Neural cell (in vitro differentiated cells): ENCODE data around the gene NFE2L1. TPM values are rescaled to one million over a fixed set of nuclear protein-coding genes. Genes with fewer than 3 reads are reported as not detected.

Experiments
- H2AFZ ChIP-seq: fragments of 200-600, 300-800 bp; sonication (generic), shearing (Covaris generic); 2 replicates; pipeline ENCODE4 v1.6.0; 2014; ENCODE audit warnings: low read depth, mild to moderate bottlenecking, antibody characterized with exemption, low read length, moderate library complexity
- H3F3A ChIP-seq: fragments of 200-600 bp; shearing (Covaris generic); 2 replicates; pipeline ENCODE4 v1.6.1; 2016; ENCODE audit warnings: mild to moderate bottlenecking, moderate library complexity, mixed read lengths, antibody characterized with exemption, low read length; ENCODE audit not compliant: insufficient read depth, poor library complexity, severe bottlenecking
- H3K27ac ChIP-seq: fragments of 200-600, 300-800 bp; sonication (generic), shearing (Covaris generic); 2 replicates; pipeline ENCODE4 v1.5.1; 2014; ENCODE audit warnings: mild to moderate bottlenecking, low read length, moderate library complexity
- H3K27me3 ChIP-seq: fragments of 300-800, 200-600 bp; sonication (generic), shearing (Covaris generic); 2 replicates; pipeline ENCODE4 v1.6.0; 2014; ENCODE audit warnings: mild to moderate bottlenecking, low read depth, low read length, moderate library complexity; ENCODE audit not compliant: insufficient read depth
- H3K36me3 ChIP-seq: fragments of 300-800, 200-600 bp; sonication (generic), shearing (Covaris generic); 2 replicates; pipeline ENCODE4 v1.5.1; 2014; ENCODE audit warnings: mild to moderate bottlenecking, antibody characterized with exemption, low read length, moderate library complexity; ENCODE audit not compliant: insufficient read depth
- H3K4me2 ChIP-seq: fragments of 300-800, 200-600 bp; sonication (generic), shearing (Covaris generic); 2 replicates; pipeline ENCODE4 v1.6.0; 2014; ENCODE audit warnings: mild to moderate bottlenecking, low read length
- H3K4me3 ChIP-seq: fragments of 300-800, 200-600 bp; sonication (generic), shearing (Covaris generic); 2 replicates; pipeline ENCODE4 v1.5.1; 2014; ENCODE audit warnings: mild to moderate bottlenecking, low read length, moderate library complexity
- H3K79me2 ChIP-seq: fragments of 200-600 bp; shearing (Covaris generic); replicated peaks from 2 replicates; pipeline ENCODE4 v1.6.0; 2014; ENCODE audit warnings: mild to moderate bottlenecking, low read length, moderate library complexity; ENCODE audit not compliant: insufficient read depth
- H3K9ac ChIP-seq: fragments of 300-800, 200-600 bp; sonication (generic), shearing (Covaris generic); 2 replicates; pipeline ENCODE4 v1.6.1; 2016; ENCODE audit warnings: mild to moderate bottlenecking, low read length, mixed read lengths
- H3K9me2 ChIP-seq: fragments of 200-600 bp; shearing (Covaris generic); 2 replicates; pipeline ENCODE4 v1.6.1; 2016; ENCODE audit warnings: mild to moderate bottlenecking, low read length, mixed read lengths; ENCODE audit not compliant: insufficient read depth
- H3K9me3 ChIP-seq: fragments of 200-600, 300-800 bp; sonication (generic), shearing (Covaris generic); 2 replicates; pipeline ENCODE4 v1.6.1; 2016; ENCODE audit warnings: mild to moderate bottlenecking, mixed run types, low read length, moderate library complexity, mixed read lengths
- H4K20me1 ChIP-seq: fragments of 200-600 bp; shearing (Covaris generic); 2 replicates; pipeline ENCODE4 v1.6.1; 2016; ENCODE audit warnings: mild to moderate bottlenecking, mixed run types; ENCODE audit not compliant: insufficient read depth
- CTCF ChIP-seq: fragments of 450-650 bp; IDR thresholded peaks from 2 replicates; pipeline ENCODE4 v1.5.1; 2014; ENCODE audit warnings: antibody characterized with exemption, mild to moderate bottlenecking, moderate library complexity; ENCODE audit not compliant: poor library complexity, severe bottlenecking
- EP300 ChIP-seq: fragments of 450-650 bp; conservative IDR thresholded peaks from 2 replicates; pipeline ENCODE4 v1.6.1; 2014; ENCODE audit warnings: antibody characterized with exemption, mild to moderate bottlenecking, moderate library complexity; ENCODE audit not compliant: poor library complexity, severe bottlenecking
- EZH2 ChIP-seq: fragments of 200-600, 300-800 bp; shearing (Covaris generic), sonication (generic); IDR thresholded peaks from 2 replicates; pipeline ENCODE4 v1.6.1; 2014; ENCODE audit warnings: antibody characterized with exemption, low read length, borderline replicate concordance, mild to moderate bottlenecking; ENCODE audit not compliant: insufficient read depth, poor library complexity, severe bottlenecking
- MXI1 ChIP-seq: fragments of 450-650 bp; conservative IDR thresholded peaks from 2 replicates; pipeline ENCODE4 v1.6.1; 2014; ENCODE audit warnings: antibody characterized with exemption, mild to moderate bottlenecking; ENCODE audit not compliant: poor library complexity, severe bottlenecking
- POLR2AphosphoS5 ChIP-seq: IDR thresholded peaks from 2 replicates; pipeline ENCODE4 v1.6.1; 2012
- RAD21 ChIP-seq: fragments of 450-650 bp; conservative IDR thresholded peaks from 2 replicates; pipeline ENCODE4 v1.6.1; 2014; ENCODE audit warnings: antibody characterized with exemption, mild to moderate bottlenecking, moderate library complexity
- REST ChIP-seq: IDR thresholded peaks from 2 replicates; pipeline ENCODE4 v1.6.1; 2012; ENCODE audit warnings: borderline replicate concordance
- SMC3 ChIP-seq: fragments of 450-650 bp; conservative IDR thresholded peaks from 2 replicates; pipeline ENCODE4 v1.6.1; 2014; ENCODE audit warnings: antibody characterized with exemption, mild to moderate bottlenecking, moderate library complexity; ENCODE audit not compliant: poor library complexity
- TAF1 ChIP-seq: IDR thresholded peaks from 2 replicates; pipeline ENCODE4 v1.6.1; 2012; ENCODE audit warnings: low read depth
- polyA plus RNA-seq: library from polyadenylated mRNA; depleted of rRNA; stranded (reverse); fragments of >200 nt; gene quantifications from 2 replicates; pipeline ENCODE4 v1.2.3, GENCODE V29; 2014

Gene NFE2L1
- polyA plus RNA-seq, 1 donor from 2014 or later, result 48.4 TPM

- peak within 1 kb of the TSS; percentile 73 for H2AFZ ChIP-seq
- H3K27me3 ChIP-seq, result no peaks in the 10 kb centered on the region
- H3K9me3 ChIP-seq, result no peaks in the 10 kb centered on the region
- H3K9ac ChIP-seq, result peak within 1 kb of the TSS; percentile 76
- peaks cover 31% of the 10 kb centered on the region for H3K79me2 ChIP-seq
- no peaks in the 10 kb centered on the region for H3K36me3 ChIP-seq
- H4K20me1 ChIP-seq, result no peaks in the 10 kb centered on the region
- no peak for TF ChIP-seq REST
- peak; percentile 66 for TF ChIP-seq POLR2AphosphoS5
- peak; percentile 75 for TF ChIP-seq MXI1
- TF ChIP-seq CTCF, result peak; percentile 53
- no peak for TF ChIP-seq EZH2
- TF ChIP-seq EP300, result peak; percentile 50
- TF ChIP-seq SMC3, result peak; percentile 33
- TF ChIP-seq TAF1, result peak; percentile 62
- TF ChIP-seq RAD21, result no peak
- H3K9me2 ChIP-seq, result no peaks in the 10 kb centered on the region
- no peaks in the 10 kb centered on the region for H3F3A ChIP-seq
- H3K4me3 ChIP-seq, result peak within 1 kb of the TSS; percentile 79
- peak within 1 kb of the TSS; percentile 79 for H3K27ac ChIP-seq
- peak within 1 kb of the TSS; percentile 76 for H3K4me2 ChIP-seq
Measured at GRCh38 chr17:48107137-48108055, 59.2 kb downstream of the NFE2L1 start, which contains the start of gene SNX11. TSS of gene SNX11 (plus strand) at chr17:48107766. CDS start at chr17:48112044, 4,278 bp downstream.

GRCh38 chr17:48110761-48111160 lies 62.6 kb downstream of the NFE2L1 start:
- H3K9me3 ChIP-seq, result no peaks in the 10 kb centered on the region
- no peak overlapping the region for H3K9ac ChIP-seq

More at GRCh38 chr17:48110761-48111160, 62.6 kb downstream of the NFE2L1 start:
- H3K4me2 ChIP-seq, result no peak overlapping the region
- H3K9me2 ChIP-seq, result no peaks in the 10 kb centered on the region
- H3K4me3 ChIP-seq, result no peak overlapping the region
- H3K36me3 ChIP-seq, result no peaks in the 10 kb centered on the region
- H3F3A ChIP-seq, result no peaks in the 10 kb centered on the region
- H3K27ac ChIP-seq, result no peak overlapping the region
- TF ChIP-seq CTCF (no peak), SMC3 (no peak), POLR2AphosphoS5 (no peak), MXI1 (no peak), EP300 (no peak), TAF1 (no peak)
- H2AFZ ChIP-seq, result no peak overlapping the region
- H3K27me3 ChIP-seq, result no peaks in the 10 kb centered on the region
- peaks cover 31% of the 10 kb centered on the region for H3K79me2 ChIP-seq
- H4K20me1 ChIP-seq, result no peaks in the 10 kb centered on the region
